ENCODE measurements around the gene ZNF324B. TPM values are rescaled to one million over a fixed set of nuclear protein-coding genes. Genes with fewer than 3 reads are reported as not detected.
"Not testable (repeated sequence)": the region's sequence is repeated elsewhere in the genome, so short reads cannot be mapped to it uniquely, and the experiment has no call there.

The ZNF324B gene
- total and polyA plus RNA-seq, 2 donors (not counting 1 experiment from before 2014, with no cell fraction given) = 5.6 to 17.4 TPM

DNA sequence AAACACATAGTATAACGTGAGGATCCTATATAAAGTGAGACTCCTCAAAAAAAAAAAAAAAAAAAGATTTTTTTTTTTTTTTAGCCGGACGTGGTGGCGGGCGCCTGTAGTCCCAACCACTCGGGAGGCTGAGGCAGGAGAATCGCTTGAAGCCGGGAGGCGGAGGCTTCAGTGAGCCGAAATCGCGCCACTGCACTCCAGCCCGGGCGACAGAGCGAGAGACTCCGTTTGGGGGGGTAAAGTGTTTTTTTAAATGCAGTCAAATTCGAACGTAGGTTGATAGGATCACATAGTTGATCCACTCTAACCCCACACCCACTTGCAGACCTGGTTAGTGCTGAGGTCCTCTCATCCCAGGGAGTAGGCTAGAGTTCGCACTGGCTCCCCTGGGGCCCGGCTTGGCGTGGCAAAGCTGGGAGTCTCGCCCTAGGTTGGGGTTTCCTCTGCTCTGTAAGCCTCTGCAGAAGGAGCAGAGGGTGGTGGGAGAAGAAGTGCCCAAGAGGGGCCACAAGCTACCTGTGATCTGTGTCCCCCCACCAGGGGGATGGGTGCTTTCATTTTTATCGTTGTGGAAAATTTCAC is 49.5 kb upstream of the ZNF324B start:
- CTCF ChIA-PET = no interaction called here
- H3K4me3 ChIP-seq (ENCODE audit: control extremely low read depth in 1 of 5, extremely low read depth in 1 of 5, insufficient read depth in 1 of 5, low read depth in 2 of 5, low read length in 4 of 5) = peak overlapping the region; percentile 21 to 68 (median 64)
- Mint-ChIP-seq H3K9me3 (ENCODE audit: insufficient read depth) (no peaks in the 10 kb centered on the region), H3K27ac (no peak overlapping the region), H3K27me3 (peaks cover 3% of the 10 kb centered on the region), H3K4me3 (peak overlapping the region; percentile 89), H3K4me1 (peaks cover 14% of the 10 kb centered on the region)
- H3K4me2 ChIP-seq (replicated peaks; ENCODE audit: low read depth, low read length, poor library complexity, severe bottlenecking) = peak overlapping the region; percentile 99
- TF ChIP-seq EZH2 (IDR thresholded peaks at IDR 0.05; ENCODE audit: borderline replicate concordance, insufficient read depth, low read depth, low read length, poor library complexity, severe bottlenecking) = no peak
- TF ChIP-seq CTCF (IDR thresholded peaks at IDR 0.05) = no peak
- H4K20me1 ChIP-seq (ENCODE audit: control insufficient read depth, insufficient read depth, low read length, poor library complexity, severe bottlenecking) = no peaks in the 10 kb centered on the region
- peak; percentile 32 for DNase-seq
- H3K9ac ChIP-seq (ENCODE audit: low read length) = peak overlapping the region; percentile 70
- H3K36me3 ChIP-seq (replicated peaks in 1 of 2; ENCODE audit: control extremely low read depth in 1 of 2, control insufficient read depth in 1 of 2, extremely low read depth in 1 of 2, insufficient read depth in 2 of 2, low read length in 1 of 2) = no peaks in the 10 kb centered on the region
- peaks cover 0 to 17% (median 6%) of the 10 kb centered on the region in 4 experiments for H3K27me3 ChIP-seq (replicated peaks in 1 of 4; ENCODE audit: control extremely low read depth in 1 of 4, control insufficient read depth in 3 of 4, insufficient read depth in 4 of 4, low read length in 3 of 4)
- POLR2A ChIA-PET = interaction anchor here (0.7 kb wide), 2 partner anchors 22 to 166 kb away, joined by 5 to 6 read pairs; no protein-coding TSS in a partner anchor
- intact Hi-C loops (cut with micrococcal nuclease) = loop anchor here (1.0 to 2.0 kb wide), 10 partner anchors 15 to 219 kb away; partner anchors contain the start of genes ERVK3-1, MZF1, RPS5 and ZNF132
- peak overlapping the region; percentile 62 to 87 for H3K27ac ChIP-seq (ENCODE audit: low read length in 2 of 2)
- H2AFZ ChIP-seq (ENCODE audit: insufficient read depth, low read depth, low read length, poor library complexity, severe bottlenecking) = peak overlapping the region; percentile 77
- H3K79me2 ChIP-seq (ENCODE audit: control insufficient read depth, insufficient read depth, low read length) = peaks cover 2% of the 10 kb centered on the region
- 33% methylated on average over 11 of the region's 23 CpGs for WGBS (ENCODE audit: insufficient coverage)
- no peak for ATAC-seq (ENCODE audit: low read depth)
- H3K9me3 ChIP-seq (ENCODE audit: control extremely low read depth in 1 of 3, control insufficient read depth in 2 of 3, insufficient read depth in 1 of 3, low read length in 2 of 3) = peaks cover 0 to 7% (median 0%) of the 10 kb centered on the region in 3 donors
- H3K4me1 ChIP-seq (ENCODE audit: control insufficient read depth in 2 of 2, insufficient read depth in 2 of 2, low read length in 2 of 2) = peaks cover 6 to 15% of the 10 kb centered on the region in 2 donors

DNA sequence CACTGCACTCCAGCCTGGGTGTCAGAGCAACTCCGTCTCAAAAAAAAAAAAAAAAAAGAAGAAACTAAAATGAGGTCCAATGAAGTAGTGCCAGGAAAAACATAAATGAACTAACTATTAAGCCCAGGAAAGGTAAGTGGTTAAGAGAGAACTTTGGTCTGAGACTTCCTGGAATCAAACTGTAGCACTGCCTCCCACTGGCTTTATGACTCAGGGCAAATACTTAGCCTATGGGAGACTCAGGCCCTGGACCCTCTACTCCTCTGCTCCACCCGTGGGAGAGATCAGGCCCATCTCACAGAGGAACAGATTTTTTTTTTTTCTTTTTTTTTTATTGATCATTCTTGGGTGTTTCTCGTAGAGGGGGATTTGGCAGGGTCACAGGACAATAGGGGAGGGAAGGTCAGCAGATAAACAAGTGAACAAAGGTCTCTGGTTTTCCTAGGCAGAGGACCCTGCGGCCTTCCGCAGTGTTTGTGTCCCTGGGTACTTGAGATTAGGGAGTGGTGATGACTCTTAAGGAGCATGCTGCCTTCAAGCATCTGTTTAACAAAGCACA is 47.4 kb upstream of the ZNF324B start:
- ATAC-seq (ENCODE audit: low read depth); H3K27me3 ChIP-seq (replicated peaks in 1 of 4; ENCODE audit: control extremely low read depth in 1 of 4, control insufficient read depth in 3 of 4, insufficient read depth in 4 of 4, low read length in 3 of 4); H3K9ac ChIP-seq (ENCODE audit: low read length); H2AFZ ChIP-seq (ENCODE audit: insufficient read depth, low read depth, low read length, poor library complexity, severe bottlenecking); H3K4me3 Mint-ChIP-seq; DNase-seq; POLR2A ChIA-PET; intact Hi-C loops (cut with micrococcal nuclease); H3K79me2 ChIP-seq (ENCODE audit: control insufficient read depth, insufficient read depth, low read length); H3K27ac Mint-ChIP-seq; H3K4me3 ChIP-seq (ENCODE audit: control extremely low read depth in 1 of 5, extremely low read depth in 1 of 5, insufficient read depth in 1 of 5, low read depth in 2 of 5, low read length in 4 of 5); H3K36me3 ChIP-seq (replicated peaks in 1 of 2; ENCODE audit: control extremely low read depth in 1 of 2, control insufficient read depth in 1 of 2, extremely low read depth in 1 of 2, insufficient read depth in 2 of 2, low read length in 1 of 2); CTCF ChIA-PET; H3K9me3 Mint-ChIP-seq (ENCODE audit: insufficient read depth); H3K27ac ChIP-seq (ENCODE audit: low read length in 2 of 2); H4K20me1 ChIP-seq (ENCODE audit: control insufficient read depth, insufficient read depth, low read length, poor library complexity, severe bottlenecking); H3K27me3 Mint-ChIP-seq; H3K9me3 ChIP-seq (ENCODE audit: control extremely low read depth in 1 of 3, control insufficient read depth in 2 of 3, insufficient read depth in 1 of 3, low read length in 2 of 3); H3K4me2 ChIP-seq (replicated peaks; ENCODE audit: low read depth, low read length, poor library complexity, severe bottlenecking): not testable (repeated sequence)
- H3K4me1 ChIP-seq (ENCODE audit: control insufficient read depth in 2 of 2, insufficient read depth in 2 of 2, low read length in 2 of 2) = peaks cover 14 to 29% of the 10 kb centered on the region in 2 donors
- peaks cover 32% of the 10 kb centered on the region for H3K4me1 Mint-ChIP-seq
- no CpG with 5 or more reads among the region's 5 CpGs for WGBS (ENCODE audit: insufficient coverage)

All from B cell (primary cell).